Measurements from ENCODE around the gene CCND1.

DNA sequence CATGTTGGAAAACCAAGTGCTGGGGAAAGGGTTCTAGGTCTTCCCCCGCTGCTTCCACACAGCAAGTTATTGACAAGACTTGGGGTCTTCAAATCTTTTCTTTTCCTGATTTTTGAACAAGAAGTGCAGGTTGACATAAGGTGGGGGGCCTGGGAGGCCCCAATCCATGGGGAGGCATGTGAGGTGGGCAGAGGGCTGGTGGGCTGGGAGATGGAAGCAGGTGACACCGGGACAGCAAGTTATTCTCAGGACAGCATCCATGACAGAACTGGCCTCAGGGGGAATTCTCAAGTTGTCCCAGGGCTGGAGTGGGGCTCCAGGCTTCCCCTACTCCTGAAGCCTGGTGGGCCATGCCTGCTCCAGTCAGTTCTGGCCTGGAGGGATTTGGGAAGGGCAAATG, 57.4 kb downstream of the CCND1 start:
- TF ChIP-seq, protein P1, sequence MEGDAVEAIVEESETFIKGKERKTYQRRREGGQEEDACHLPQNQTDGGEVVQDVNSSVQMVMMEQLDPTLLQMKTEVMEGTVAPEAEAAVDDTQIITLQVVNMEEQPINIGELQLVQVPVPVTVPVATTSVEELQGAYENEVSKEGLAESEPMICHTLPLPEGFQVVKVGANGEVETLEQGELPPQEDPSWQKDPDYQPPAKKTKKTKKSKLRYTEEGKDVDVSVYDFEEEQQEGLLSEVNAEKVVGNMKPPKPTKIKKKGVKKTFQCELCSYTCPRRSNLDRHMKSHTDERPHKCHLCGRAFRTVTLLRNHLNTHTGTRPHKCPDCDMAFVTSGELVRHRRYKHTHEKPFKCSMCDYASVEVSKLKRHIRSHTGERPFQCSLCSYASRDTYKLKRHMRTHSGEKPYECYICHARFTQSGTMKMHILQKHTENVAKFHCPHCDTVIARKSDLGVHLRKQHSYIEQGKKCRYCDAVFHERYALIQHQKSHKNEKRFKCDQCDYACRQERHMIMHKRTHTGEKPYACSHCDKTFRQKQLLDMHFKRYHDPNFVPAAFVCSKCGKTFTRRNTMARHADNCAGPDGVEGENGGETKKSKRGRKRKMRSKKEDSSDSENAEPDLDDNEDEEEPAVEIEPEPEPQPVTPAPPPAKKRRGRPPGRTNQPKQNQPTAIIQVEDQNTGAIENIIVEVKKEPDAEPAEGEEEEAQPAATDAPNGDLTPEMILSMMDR (IDR thresholded peaks at IDR 0.05), result no peak
- TF ChIP-seq EZH2phosphoT487 (IDR thresholded peaks at IDR 0.05) (no peak), EZH2 (IDR thresholded peaks at IDR 0.05) (no peak)

Data from neural progenitor cell (in vitro differentiated cells).